GM10847 (cell line): Measurements from ENCODE around the gene SRRM4.

Experiments used
- POLR2A ChIP-seq: IDR thresholded peaks from 2 replicates; pipeline ENCODE4 v1.6.1; 2011; ENCODE audit not compliant: insufficient read length; ENCODE audit errors: extremely low read depth

The SRRM4 gene

GRCh38 chr12:119075918-119076317, 94.6 kb downstream of the SRRM4 start:
- TF ChIP-seq POLR2A: no peak

DNA sequence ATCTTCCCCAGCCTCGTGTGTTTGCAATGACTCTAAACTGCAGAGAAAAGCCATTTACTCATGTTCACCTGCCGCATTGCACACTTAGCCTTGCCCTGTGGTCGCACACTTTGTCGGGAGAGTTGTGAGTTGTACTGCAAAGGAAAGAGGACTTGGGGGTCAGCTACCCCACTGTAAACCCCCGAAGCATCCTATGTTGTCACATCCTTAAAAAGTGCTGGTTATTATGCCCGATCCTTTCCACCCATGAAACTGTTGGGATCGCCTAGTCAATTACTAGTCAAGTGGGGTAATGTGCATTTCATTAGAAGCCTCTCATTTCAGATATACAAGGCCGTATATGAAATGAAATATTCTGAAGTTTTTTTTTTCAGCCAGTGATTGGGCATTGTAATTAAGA, 98.2 kb downstream of the SRRM4 start:
- TF ChIP-seq POLR2A: no peak

- TF ChIP-seq POLR2A: no peak
Observed at GRCh38 chr12:119082016-119082415, 100.7 kb downstream of the SRRM4 start.

GRCh38 chr12:119082496-119082895, 101.2 kb downstream of the SRRM4 start:
- no peak for TF ChIP-seq POLR2A

GRCh38 chr12:119088685-119089379, 107.5 kb downstream of the SRRM4 start:
- no peak for TF ChIP-seq POLR2A

DNA sequence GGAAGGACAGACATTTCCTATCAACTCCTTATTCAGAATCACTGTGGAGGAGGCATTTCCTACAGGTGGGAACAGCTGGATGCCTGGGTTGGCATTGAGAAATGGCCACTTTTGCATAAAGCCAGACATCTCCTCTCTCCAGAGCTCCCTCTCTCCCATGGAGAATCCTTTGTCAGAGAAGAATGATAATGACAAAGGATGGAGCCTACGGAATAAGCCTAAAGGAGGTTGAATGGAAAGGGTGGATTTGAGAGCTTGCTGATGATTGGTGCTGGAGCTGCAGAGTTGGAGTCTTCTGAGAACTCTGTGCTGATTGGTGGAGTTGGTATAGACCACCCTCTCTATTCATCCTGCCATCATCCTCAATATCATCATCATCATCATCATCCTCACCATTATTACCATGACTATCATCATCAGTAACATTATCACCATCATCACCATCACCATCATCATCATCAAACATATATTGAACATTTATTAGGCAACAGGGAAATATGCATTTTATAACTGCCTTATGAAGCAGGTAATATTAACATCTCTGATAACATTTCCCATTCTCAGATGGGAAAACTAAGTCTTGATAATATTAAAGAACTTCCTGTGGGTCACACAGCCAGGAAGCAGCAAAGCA, 108.2 kb downstream of the SRRM4 start:
- no peak for TF ChIP-seq POLR2A

DNA sequence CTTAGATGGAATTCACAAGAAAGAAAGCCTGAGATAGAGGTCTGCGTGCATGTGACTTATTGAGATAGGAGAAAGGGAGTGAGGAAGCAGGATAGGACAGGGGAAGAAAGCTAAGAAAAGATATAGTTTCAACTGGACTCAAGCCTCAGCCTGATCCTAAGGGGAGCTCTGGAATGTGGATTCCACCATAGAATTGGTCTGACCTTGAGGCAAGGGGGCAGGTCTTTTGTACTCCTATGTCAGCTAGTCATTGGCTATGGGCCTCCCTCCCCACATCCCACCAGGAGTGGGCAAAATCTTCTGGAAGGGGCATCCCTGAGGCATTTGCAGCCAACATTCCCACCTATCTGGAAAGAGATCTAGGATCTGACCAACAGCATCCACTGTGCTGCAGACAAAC, 108.9 kb downstream of the SRRM4 start:
- no peak for TF ChIP-seq POLR2A

DNA sequence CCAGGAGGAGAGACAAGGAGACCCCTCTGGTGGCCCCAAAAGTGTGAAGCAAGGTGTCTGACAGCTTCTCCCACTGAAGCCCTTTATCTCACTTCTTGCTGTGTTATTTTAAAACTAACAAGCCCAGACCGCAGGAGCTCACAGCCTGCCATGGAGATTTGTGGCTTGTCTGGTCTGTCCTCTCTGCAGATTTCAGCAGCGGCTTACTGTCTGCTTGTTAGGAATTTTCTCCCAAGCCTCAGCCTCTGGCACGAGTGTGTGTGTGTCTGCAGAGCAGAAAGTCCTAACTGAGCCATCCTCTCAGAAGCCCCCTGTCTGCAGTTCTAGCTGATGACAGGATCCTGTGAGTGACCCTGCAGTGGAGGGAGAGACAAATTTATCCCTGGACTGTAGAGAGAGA, 109.5 kb downstream of the SRRM4 start:
- no peak for TF ChIP-seq POLR2A

DNA sequence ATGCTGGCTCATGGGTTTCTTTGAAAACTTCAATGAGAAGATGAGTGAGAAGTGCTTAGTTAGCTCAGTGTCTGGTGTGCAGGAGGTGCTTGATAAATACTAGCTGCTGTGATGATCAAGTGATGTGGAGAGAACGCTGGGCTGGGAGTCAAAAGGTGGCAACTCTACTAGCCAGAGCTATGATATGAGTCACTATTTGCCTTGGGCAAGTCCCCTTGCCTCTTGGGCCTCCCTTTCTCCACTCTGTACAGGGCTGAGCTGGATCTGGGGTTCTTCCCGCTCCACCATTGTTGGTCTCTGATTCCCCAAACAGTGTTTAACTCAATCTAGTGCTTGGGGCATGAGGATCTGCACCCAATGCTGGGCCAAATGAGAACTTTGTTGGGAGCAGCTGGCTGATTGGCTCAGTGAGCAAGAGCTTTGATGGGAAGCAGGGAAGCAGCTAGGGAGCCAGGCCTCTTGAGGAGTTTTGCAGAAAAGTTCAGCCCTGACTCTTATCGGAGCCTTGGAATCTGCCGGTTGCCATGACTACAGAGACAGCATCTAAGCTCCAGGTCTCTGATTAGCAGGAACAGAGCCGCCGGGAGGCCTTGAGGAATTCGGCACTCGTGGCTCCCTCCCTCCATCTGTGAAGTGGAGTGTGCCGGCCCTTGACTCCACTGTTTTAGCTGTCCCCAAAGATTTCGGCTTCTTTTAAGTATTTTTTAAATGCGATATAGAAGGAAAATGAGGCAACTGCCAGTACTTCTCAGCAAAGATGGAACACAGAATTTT, 115.3 kb downstream of the SRRM4 start:
- TF ChIP-seq POLR2A: no peak

GRCh38 chr12:119100933-119101332, 119.6 kb downstream of the SRRM4 start:
- no peak for TF ChIP-seq POLR2A

GRCh38 chr12:119102274-119102673, 120.9 kb downstream of the SRRM4 start:
- no peak for TF ChIP-seq POLR2A

GRCh38 chr12:119102714-119103113, 121.4 kb downstream of the SRRM4 start:
- TF ChIP-seq POLR2A: no peak

GRCh38 chr12:119113496-119113986, 132.2 kb downstream of the SRRM4 start:
- no peak for TF ChIP-seq POLR2A

GRCh38 chr12:119114294-119114693, 133.0 kb downstream of the SRRM4 start:
- TF ChIP-seq POLR2A: no peak

DNA sequence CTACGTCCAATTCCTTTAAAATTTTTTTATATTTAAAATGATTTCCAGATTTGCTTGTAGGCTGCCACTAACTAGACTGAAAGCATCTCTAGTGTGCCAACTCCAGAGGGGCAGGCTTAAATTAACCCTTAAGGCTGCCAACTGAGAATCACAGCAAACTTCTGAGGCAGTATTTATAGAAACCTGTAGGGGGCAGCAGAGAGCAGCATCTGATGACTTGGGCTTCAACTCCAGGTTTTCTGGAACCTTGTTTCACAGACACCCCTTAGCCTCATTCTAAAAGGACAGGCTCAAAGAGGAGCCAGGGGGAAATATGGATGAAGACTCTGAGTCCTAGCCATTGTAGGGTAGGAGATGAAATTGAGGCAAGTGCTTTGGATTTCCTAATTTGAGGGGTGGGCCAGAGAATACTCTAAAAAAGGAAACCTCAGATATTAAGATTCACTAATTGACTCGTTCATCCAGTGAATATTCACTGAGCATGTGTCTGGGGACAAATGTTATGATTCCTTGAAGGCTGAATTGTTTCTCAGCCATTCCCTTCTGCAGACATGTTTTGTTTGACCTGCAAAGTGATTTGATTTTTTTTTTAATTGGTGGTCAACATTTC, 134.1 kb downstream of the SRRM4 start:
- TF ChIP-seq POLR2A: no peak

- TF ChIP-seq POLR2A: no peak
Observed at GRCh38 chr12:119117936-119118335, 136.6 kb downstream of the SRRM4 start.
